Suprapubic skin (tissue), 4 donors: ENCODE results near the gene KCNJ6.

Experiments used
- POLR2A ChIP-seq, 2 donors: fragments of 450-650 bp; IDR thresholded peaks; one replicate each; pipeline ENCODE4 v1.6.1; 2017; ENCODE audit warnings: antibody characterized with exemption in 2 of 2, mild to moderate bottlenecking in 2 of 2, moderate library complexity in 2 of 2
- POLR2AphosphoS5 ChIP-seq, 3 donors: sonication (generic); formaldehyde crosslinking; IDR thresholded peaks; one replicate each; pipeline ENCODE4 v1.6.1; 2017; ENCODE audit warnings: antibody characterized with exemption in 3 of 3
- TF ChIP-seq, protein P1 (sequence below), 2 donors: fragments of 200-600 bp in 1 of 2; fragments of 450-650 bp in 1 of 2; sonication (generic) in 1 of 2; IDR thresholded peaks; one replicate each; pipeline ENCODE4 v1.5.1; 2016 to 2019; ENCODE audit warnings: antibody characterized with exemption in 2 of 2, mild to moderate bottlenecking in 1 of 2, moderate library complexity in 1 of 2

- TF ChIP-seq, protein P1, sequence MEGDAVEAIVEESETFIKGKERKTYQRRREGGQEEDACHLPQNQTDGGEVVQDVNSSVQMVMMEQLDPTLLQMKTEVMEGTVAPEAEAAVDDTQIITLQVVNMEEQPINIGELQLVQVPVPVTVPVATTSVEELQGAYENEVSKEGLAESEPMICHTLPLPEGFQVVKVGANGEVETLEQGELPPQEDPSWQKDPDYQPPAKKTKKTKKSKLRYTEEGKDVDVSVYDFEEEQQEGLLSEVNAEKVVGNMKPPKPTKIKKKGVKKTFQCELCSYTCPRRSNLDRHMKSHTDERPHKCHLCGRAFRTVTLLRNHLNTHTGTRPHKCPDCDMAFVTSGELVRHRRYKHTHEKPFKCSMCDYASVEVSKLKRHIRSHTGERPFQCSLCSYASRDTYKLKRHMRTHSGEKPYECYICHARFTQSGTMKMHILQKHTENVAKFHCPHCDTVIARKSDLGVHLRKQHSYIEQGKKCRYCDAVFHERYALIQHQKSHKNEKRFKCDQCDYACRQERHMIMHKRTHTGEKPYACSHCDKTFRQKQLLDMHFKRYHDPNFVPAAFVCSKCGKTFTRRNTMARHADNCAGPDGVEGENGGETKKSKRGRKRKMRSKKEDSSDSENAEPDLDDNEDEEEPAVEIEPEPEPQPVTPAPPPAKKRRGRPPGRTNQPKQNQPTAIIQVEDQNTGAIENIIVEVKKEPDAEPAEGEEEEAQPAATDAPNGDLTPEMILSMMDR (IDR thresholded peaks at IDR 0.05) = no peak
- TF ChIP-seq POLR2AphosphoS5 (IDR thresholded peaks at IDR 0.05) (no peak), POLR2A (IDR thresholded peaks at IDR 0.05) (no peak)
These were observed 347.8 kb downstream of the KCNJ6 start for GRCh38 chr21:37568415-37568814.
